IMR-90 (cell line): ENCODE data around the gene RBMS3. TPM values are rescaled to one million over a fixed set of nuclear protein-coding genes. Genes with fewer than 3 reads are reported as not detected.

Source experiments
- ATAC-seq: fragments of 200-7000 bp; cut with Tn5 transposase; 2 replicates; pipeline ENCODE4 v1.9.1; 2020; ENCODE audit warnings: low read depth, mild to moderate bottlenecking, moderate library complexity
- BruUV-seq: library from RNA; stranded (reverse); fragments of 400-500 nt; replicated peaks from 2 replicates; lab custom pipeline; 2021; lab: Mats Ljungman, UMichigan
- CTCF ChIA-PET: fragments of 300-600 bp; formaldehyde crosslinking; extraction: SDS; loops from one replicate; lab custom pipeline; 2021; ENCODE audit warnings: antibody characterized with exemption; lab: Yijun Ruan, JAX
- POLR2A ChIA-PET: fragments of 300-600 bp; sonication (Branson Sonifier 250); formaldehyde crosslinking; loops from one replicate; lab custom pipeline; 2022; ENCODE audit warnings: antibody characterized with exemption; ENCODE audit not compliant: unreplicated experiment; lab: Charles Lee
- DNase-seq: peaks from one replicate; pipeline ENCODE4 v3.0.0; 2013
- H2AFZ ChIP-seq: replicated peaks from 2 replicates; pipeline ENCODE3; 2013; ENCODE audit warnings: low read length, mild to moderate bottlenecking; ENCODE audit not compliant: poor library complexity
- H2AK5ac ChIP-seq: 2 replicates; pipeline ENCODE4 v1.6.1; 2013; ENCODE audit warnings: low read depth, low read length, inconsistent platforms
- H2AK9ac ChIP-seq: replicated peaks from 2 replicates; pipeline ENCODE3; 2013; ENCODE audit warnings: mild to moderate bottlenecking, low read depth, low read length, moderate library complexity; ENCODE audit not compliant: poor library complexity
- H2BK120ac ChIP-seq: 2 replicates; pipeline ENCODE4 v1.6.1; 2013; ENCODE audit warnings: low read depth, low read length, inconsistent platforms
- H2BK15ac ChIP-seq: 3 replicates; pipeline ENCODE4 v1.6.1; 2013; ENCODE audit warnings: low read depth, low read length, inconsistent platforms
- H2BK20ac ChIP-seq: 2 replicates; pipeline ENCODE4 v1.6.1; 2013; ENCODE audit warnings: low read depth, mild to moderate bottlenecking, inconsistent platforms, low read length, moderate library complexity
- H2BK5ac ChIP-seq: 2 replicates; pipeline ENCODE4 v1.6.1; 2013; ENCODE audit warnings: mild to moderate bottlenecking, low read depth, low read length, inconsistent platforms; ENCODE audit not compliant: poor library complexity, severe bottlenecking
- H3K14ac ChIP-seq: replicated peaks from 2 replicates; pipeline ENCODE4 v1.6.1; 2013; ENCODE audit warnings: low read depth, low read length, inconsistent platforms
- H3K18ac ChIP-seq: 2 replicates; pipeline ENCODE4 v1.6.1; 2013; ENCODE audit warnings: low read depth, low read length, control low read depth
- H3K23ac ChIP-seq: 2 replicates; pipeline ENCODE4 v1.6.1; 2013; ENCODE audit warnings: low read depth, low read length, inconsistent platforms
- H3K27ac ChIP-seq: 2 replicates; pipeline ENCODE4 v1.5.1; 2013; ENCODE audit warnings: mild to moderate bottlenecking, control low read depth, low read length; ENCODE audit not compliant: insufficient read depth
- H3K27me3 ChIP-seq: 2 replicates; pipeline ENCODE4 v1.6.1; 2013; ENCODE audit warnings: low read length; ENCODE audit not compliant: control insufficient read depth, insufficient read depth
- H3K36me3 ChIP-seq: 2 replicates; pipeline ENCODE4 v1.6.1; 2013; ENCODE audit warnings: low read length, mixed read lengths; ENCODE audit not compliant: control insufficient read depth, insufficient read depth
- H3K4ac ChIP-seq: 2 replicates; pipeline ENCODE4 v1.6.1; 2013; ENCODE audit warnings: low read depth, low read length, inconsistent platforms
- H3K4me1 ChIP-seq: 2 replicates; pipeline ENCODE4 v1.6.1; 2013; ENCODE audit warnings: low read length, mixed read lengths; ENCODE audit not compliant: control insufficient read depth, insufficient read depth
- H3K4me2 ChIP-seq: 2 replicates; pipeline ENCODE4 v1.6.1; 2013; ENCODE audit warnings: low read depth, mild to moderate bottlenecking, control low read depth, low read length, moderate library complexity
- H3K4me3 ChIP-seq: 2 replicates; pipeline ENCODE4 v1.5.1; 2013; ENCODE audit warnings: low read depth, mild to moderate bottlenecking, control low read depth, low read length, moderate library complexity; ENCODE audit not compliant: insufficient read depth
- H3K56ac ChIP-seq: 2 replicates; pipeline ENCODE4 v1.6.1; 2013; ENCODE audit warnings: low read length, inconsistent platforms; ENCODE audit not compliant: insufficient read depth; ENCODE audit errors: extremely low read depth
- H3K79me1 ChIP-seq, 2 experiments: 2 replicates each; pipeline ENCODE4 v1.6.1; 2013; ENCODE audit warnings: low read length in 2 of 2, inconsistent platforms in 1 of 2, low read depth in 1 of 2
- H3K9ac ChIP-seq: 2 replicates; pipeline ENCODE4 v1.6.1; 2013; ENCODE audit warnings: low read depth, low read length, control low read depth
- H3K9me1 ChIP-seq: 2 replicates; pipeline ENCODE4 v1.6.1; 2013; ENCODE audit warnings: low read length, inconsistent platforms; ENCODE audit not compliant: insufficient read depth
- H3K9me3 ChIP-seq: 2 replicates; pipeline ENCODE4 v1.6.1; 2013; ENCODE audit warnings: low read length; ENCODE audit not compliant: control insufficient read depth, insufficient read depth
- H4K20me1 ChIP-seq: 2 replicates; pipeline ENCODE4 v1.6.1; 2013; ENCODE audit warnings: low read length, inconsistent platforms; ENCODE audit not compliant: insufficient read depth
- H4K5ac ChIP-seq: 2 replicates; pipeline ENCODE4 v1.6.1; 2013; ENCODE audit warnings: mild to moderate bottlenecking, low read depth, low read length, control low read depth
- H4K8ac ChIP-seq, 2 experiments: 2 replicates each; pipeline ENCODE4 v1.6.1; 2013; ENCODE audit warnings: low read depth in 2 of 2, low read length in 2 of 2, control low read depth in 1 of 2, inconsistent platforms in 1 of 2
- H4K91ac ChIP-seq: 2 replicates; pipeline ENCODE4 v1.6.1; 2013; ENCODE audit warnings: low read depth, low read length, inconsistent platforms; ENCODE audit not compliant: insufficient read depth
- FOS ChIP-seq: fragments of 150-350 bp; IDR thresholded peaks from 2 replicates; pipeline ENCODE4 v1.6.1; 2016; ENCODE audit warnings: low read depth, low read length
- MAFK ChIP-seq: IDR thresholded peaks from 2 replicates; pipeline ENCODE4 v1.6.1; 2012; ENCODE audit warnings: low read depth, low read length, improper control_type of control experiment
- POLR2A ChIP-seq: IDR thresholded peaks from 2 replicates; pipeline ENCODE4 v1.6.1; 2012; ENCODE audit warnings: mild to moderate bottlenecking, low read depth, low read length
- RCOR1 ChIP-seq: IDR thresholded peaks from 2 replicates; pipeline ENCODE4 v1.6.1; 2012; ENCODE audit warnings: mild to moderate bottlenecking, low read length, improper control_type of control experiment; ENCODE audit not compliant: insufficient replicate concordance
- WGBS, 2 experiments: methylation state at CpG; one replicate each; pipeline versions ENCODE4 v1.1.5 to v1.1.7; 2013; ENCODE audit warnings: missing lambda C conversion rate in 2 of 2; ENCODE audit not compliant: insufficient read length in 1 of 2; ENCODE audit errors: extremely low coverage in 2 of 2; 5-methylcytosine and 5-hydroxymethylcytosine counted together
- dilution Hi-C: fragments of 300-500 bp; cut with HindIII; formaldehyde crosslinking; loops from one replicate; pipeline ENCODE4 v1.14.3; 2018; ENCODE audit warnings: low sequenced_read_pairs; ENCODE audit not compliant: unreplicated experiment
- in situ Hi-C: fragments of 300-500 bp; cut with MboI; formaldehyde crosslinking; loops from 3 replicates; pipeline ENCODE4 v1.14.3; 2019; ENCODE audit warnings: low sequenced_read_pairs, inconsistent platforms, mixed read lengths
- intact Hi-C: fragments of 100-400 bp; cut with micrococcal nuclease; formaldehyde crosslinking; loops from 2 replicates; pipeline ENCODE4 v1.10.0; 2022
- polyA plus RNA-seq, 3 experiments: library from polyadenylated mRNA; depleted of rRNA; stranded (reverse); fragments of >200 nt; gene quantifications; 2 replicates each; pipeline ENCODE4 v1.2.3, GENCODE V29; 2012; ENCODE audit warnings: low replicate concordance in 1 of 3
- total RNA-seq: library from RNA; depleted of rRNA; stranded (reverse); fragments of >200 nt; gene quantifications from 2 replicates; pipeline ENCODE4 v1.2.3, GENCODE V29; 2012

The RBMS3 gene
- total and polyA plus RNA-seq, 2 of the 4 experiments (the other 2 are of a cell fraction) = 15.2 to 127 TPM

DNA sequence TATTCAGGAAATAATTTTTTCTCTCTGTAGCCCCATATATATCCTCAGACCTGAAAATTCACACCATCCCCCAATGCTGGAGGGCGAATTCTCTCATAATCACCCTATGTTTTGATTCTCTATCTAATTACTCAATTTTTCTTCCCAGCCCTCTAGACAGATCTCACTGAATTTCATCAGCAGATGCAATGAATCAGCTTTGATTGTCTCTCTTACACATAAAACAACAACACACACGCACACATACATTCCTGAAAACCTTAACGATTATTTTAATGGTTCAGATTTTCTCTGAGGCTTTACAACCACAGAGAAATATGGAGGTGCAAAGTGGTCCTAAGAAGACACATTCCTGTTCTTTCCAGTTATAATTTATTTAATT is 11.1 kb downstream of the RBMS3 start:
- H3K23ac ChIP-seq = no peak overlapping the region
- H3K4me3 ChIP-seq = no peak overlapping the region
- peaks cover 3% of the 10 kb centered on the region for H3K4me1 ChIP-seq
- H3K18ac ChIP-seq = no peak overlapping the region
- no peak overlapping the region for H2AK9ac ChIP-seq
- H3K79me1 ChIP-seq = peaks cover 26 to 53% of the 10 kb centered on the region in 2 experiments
- no peak overlapping the region for H3K4ac ChIP-seq
- no peaks in the 10 kb centered on the region for H3K9me3 ChIP-seq
- DNase-seq (no peak), ATAC-seq (no peak)
- no peak overlapping the region for H4K5ac ChIP-seq
- ChIA-PET CTCF (no interaction called here), POLR2A (no interaction called here)
- H3K4me2 ChIP-seq = no peak overlapping the region
- no peak overlapping the region for H3K56ac ChIP-seq
- no TSS peak for BruUV-seq
- H4K91ac ChIP-seq = no peak overlapping the region
- no peaks in the 10 kb centered on the region for H3K27me3 ChIP-seq
- H3K9ac ChIP-seq = no peak overlapping the region
- in situ Hi-C loops (no loop called here), dilution Hi-C loops (no loop called here), intact Hi-C loops (no loop called here)
- H2AFZ ChIP-seq = no peak overlapping the region
- no peak overlapping the region for H2AK5ac ChIP-seq
- H3K14ac ChIP-seq = no peak overlapping the region
- peaks cover 4% of the 10 kb centered on the region; the same call in 1 of the 2 replicates for H3K36me3 ChIP-seq
- no peak overlapping the region for H2BK5ac ChIP-seq
- H3K9me1 ChIP-seq = 0 out of 2 replicates have a peak, but pooled peaks cover 3% of the 10 kb centered on the region
- no peak overlapping the region for H2BK20ac ChIP-seq
- H2BK120ac ChIP-seq = no peak overlapping the region
- H4K8ac ChIP-seq = no peak overlapping the region
- peaks cover 6% of the 10 kb centered on the region; the same call in 1 of the 2 replicates for H4K20me1 ChIP-seq
- WGBS, 2 experiments = 86 to 100% methylated on average over 1 to 2 of the region's 3 CpGs
- TF ChIP-seq POLR2A = no peak
- no peak for TF ChIP-seq FOS
- TF ChIP-seq MAFK = no peak
- TF ChIP-seq RCOR1 = no peak
- no peak overlapping the region for H2BK15ac ChIP-seq
- H3K27ac ChIP-seq = no peak overlapping the region
